Panc1 (cell line): ENCODE results near the gene CCDC57. TPM values are rescaled to one million over a fixed set of nuclear protein-coding genes. Genes with fewer than 3 reads are reported as not detected.
"Not testable (repeated sequence)": the region's sequence is repeated elsewhere in the genome, so short reads cannot be mapped to it uniquely, and the experiment has no call there.

Experiments used
- ATAC-seq: fragments of 200-7000 bp; cut with Tn5 transposase; 2 replicates; pipeline ENCODE4 v1.9.1; 2020; ENCODE audit warnings: mild to moderate bottlenecking, moderate library complexity
- BruUV-seq: library from RNA; stranded (reverse); fragments of 400-500 nt; replicated peaks from 2 replicates; lab custom pipeline; 2021; lab: Mats Ljungman, UMichigan
- CTCF ChIA-PET: fragments of 300-600 bp; sonication (Branson Sonifier 250); formaldehyde crosslinking; loops from one replicate; lab custom pipeline; 2022; ENCODE audit warnings: antibody characterized with exemption; lab: Charles Lee
- POLR2A ChIA-PET: fragments of 300-600 bp; sonication (Branson Sonifier 250); formaldehyde crosslinking; loops from one replicate; lab custom pipeline; 2022; ENCODE audit warnings: antibody characterized with exemption; lab: Charles Lee
- DNase-seq: peaks from one replicate; pipeline ENCODE4 v3.0.0-alpha.2; 2010; ENCODE audit warnings: low read depth, low spot score
- H3K27ac ChIP-seq: 2 replicates; pipeline ENCODE4 v1.5.1; 2011; ENCODE audit warnings: mild to moderate bottlenecking, low read length, inconsistent platforms
- H3K27me3 ChIP-seq: fragments of 200-500 bp; sonication (Bioruptor generic); 2 replicates; pipeline ENCODE4 v1.6.0; 2014; ENCODE audit warnings: low read length, inconsistent platforms; ENCODE audit not compliant: control insufficient read depth, insufficient read depth
- H3K36me3 ChIP-seq: fragments of 200-500 bp; sonication (Bioruptor generic); 2 replicates; pipeline ENCODE4 v1.5.1; 2014; ENCODE audit warnings: inconsistent platforms, mild to moderate bottlenecking, low read length, moderate library complexity; ENCODE audit not compliant: control insufficient read depth, insufficient read depth
- H3K4me1 ChIP-seq: 2 replicates; pipeline ENCODE4 v1.5.1; 2011; ENCODE audit warnings: inconsistent platforms, mild to moderate bottlenecking, low read length, moderate library complexity; ENCODE audit not compliant: control insufficient read depth, insufficient read depth
- H3K4me3 ChIP-seq, 2 experiments: 2 replicates each; pipeline ENCODE4 v1.5.1; 2011 to 2012; ENCODE audit warnings: low read depth in 2 of 2, low read length in 2 of 2, mild to moderate bottlenecking in 2 of 2, inconsistent platforms in 1 of 2, moderate library complexity in 1 of 2
- H3K9me3 ChIP-seq: fragments of 200-500 bp; sonication (Bioruptor generic); 2 replicates; pipeline ENCODE4 v1.5.1; 2014; ENCODE audit warnings: low read depth, mild to moderate bottlenecking, inconsistent platforms, low read length, moderate library complexity; ENCODE audit not compliant: control insufficient read depth, insufficient read depth
- CTCF ChIP-seq: fragments of 450-650 bp; IDR thresholded peaks from 2 replicates; pipeline ENCODE4 v1.5.1; 2017; ENCODE audit warnings: mild to moderate bottlenecking
- POLR2AphosphoS5 ChIP-seq: IDR thresholded peaks from 2 replicates; pipeline ENCODE4 v1.6.1; 2012; ENCODE audit warnings: mild to moderate bottlenecking, low read depth, low read length, moderate library complexity
- SIN3A ChIP-seq: IDR thresholded peaks from 2 replicates; pipeline ENCODE4 v1.6.1; 2012; ENCODE audit warnings: low read depth, mild to moderate bottlenecking, low read length, moderate library complexity, borderline replicate concordance; ENCODE audit not compliant: insufficient read depth
- TCF7L2 ChIP-seq: IDR thresholded peaks from 2 replicates; pipeline ENCODE4 v1.6.1; 2011; ENCODE audit warnings: mild to moderate bottlenecking, low read depth, low read length, inconsistent platforms
- in situ Hi-C: cut with HindIII; loops from 2 replicates; pipeline ENCODE4 v1.10.0; 2016; ENCODE audit warnings: low sequenced_read_pairs, low pct_unique_long_range_greater_than_20kb
- intact Hi-C: fragments of 100-400 bp; cut with micrococcal nuclease; formaldehyde crosslinking; loops from one replicate; pipeline ENCODE4 v1.10.0; 2022; ENCODE audit not compliant: unreplicated experiment
- total RNA-seq: library from RNA; stranded (reverse); gene quantifications from one replicate; pipeline ENCODE4 v1.2.1, GENCODE V29; 2021; ENCODE audit not compliant: unreplicated experiment
- TF ChIP-seq, protein P1 (sequence below), 2 experiments: IDR thresholded peaks; 2 replicates each; pipeline ENCODE4 v1.6.1; 2011 to 2012; ENCODE audit warnings: low read depth in 2 of 2, control low read depth in 1 of 2, low read length in 1 of 2, mild to moderate bottlenecking in 1 of 2, moderate library complexity in 1 of 2; ENCODE audit not compliant: insufficient read depth in 1 of 2

CCDC57 gene
- total RNA-seq, 1 experiment from 2014 or later, result 63.6 TPM

DNA sequence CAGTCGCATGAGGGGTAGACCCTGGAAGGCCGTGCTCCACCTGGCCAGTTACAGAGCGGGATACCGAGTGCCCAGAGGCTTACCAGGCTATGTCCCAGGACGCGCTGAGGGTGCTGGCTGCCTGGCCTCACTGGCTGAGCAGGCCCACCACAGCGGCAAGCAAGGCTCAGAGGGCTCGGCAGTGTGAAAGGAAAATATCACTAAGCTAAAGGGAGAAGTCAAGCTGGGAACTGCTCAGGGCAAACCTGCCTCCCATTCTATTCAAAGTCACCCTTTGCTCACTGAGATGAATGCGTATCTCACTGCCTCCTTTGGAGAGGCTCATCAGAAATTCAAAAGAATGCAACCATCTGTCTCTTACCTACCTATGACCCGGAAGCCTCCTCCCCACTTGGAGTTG lies 37.4 kb downstream of the CCDC57 start:
- CTCF ChIA-PET, result no interaction called here
- H3K4me3 ChIP-seq, result no peak overlapping the region
- POLR2A ChIA-PET, result no interaction called here
- in situ Hi-C loops, result no loop called here
- no peak for DNase-seq
- H3K27me3 ChIP-seq, result no peaks in the 10 kb centered on the region
- intact Hi-C loops, result no loop called here
- H3K9me3 ChIP-seq, result no peaks in the 10 kb centered on the region
- TF ChIP-seq SIN3A, result no peak
- TF ChIP-seq TCF7L2, result no peak
- TF ChIP-seq CTCF, result no peak
- TF ChIP-seq POLR2AphosphoS5, result no peak
- TF ChIP-seq, protein P1, sequence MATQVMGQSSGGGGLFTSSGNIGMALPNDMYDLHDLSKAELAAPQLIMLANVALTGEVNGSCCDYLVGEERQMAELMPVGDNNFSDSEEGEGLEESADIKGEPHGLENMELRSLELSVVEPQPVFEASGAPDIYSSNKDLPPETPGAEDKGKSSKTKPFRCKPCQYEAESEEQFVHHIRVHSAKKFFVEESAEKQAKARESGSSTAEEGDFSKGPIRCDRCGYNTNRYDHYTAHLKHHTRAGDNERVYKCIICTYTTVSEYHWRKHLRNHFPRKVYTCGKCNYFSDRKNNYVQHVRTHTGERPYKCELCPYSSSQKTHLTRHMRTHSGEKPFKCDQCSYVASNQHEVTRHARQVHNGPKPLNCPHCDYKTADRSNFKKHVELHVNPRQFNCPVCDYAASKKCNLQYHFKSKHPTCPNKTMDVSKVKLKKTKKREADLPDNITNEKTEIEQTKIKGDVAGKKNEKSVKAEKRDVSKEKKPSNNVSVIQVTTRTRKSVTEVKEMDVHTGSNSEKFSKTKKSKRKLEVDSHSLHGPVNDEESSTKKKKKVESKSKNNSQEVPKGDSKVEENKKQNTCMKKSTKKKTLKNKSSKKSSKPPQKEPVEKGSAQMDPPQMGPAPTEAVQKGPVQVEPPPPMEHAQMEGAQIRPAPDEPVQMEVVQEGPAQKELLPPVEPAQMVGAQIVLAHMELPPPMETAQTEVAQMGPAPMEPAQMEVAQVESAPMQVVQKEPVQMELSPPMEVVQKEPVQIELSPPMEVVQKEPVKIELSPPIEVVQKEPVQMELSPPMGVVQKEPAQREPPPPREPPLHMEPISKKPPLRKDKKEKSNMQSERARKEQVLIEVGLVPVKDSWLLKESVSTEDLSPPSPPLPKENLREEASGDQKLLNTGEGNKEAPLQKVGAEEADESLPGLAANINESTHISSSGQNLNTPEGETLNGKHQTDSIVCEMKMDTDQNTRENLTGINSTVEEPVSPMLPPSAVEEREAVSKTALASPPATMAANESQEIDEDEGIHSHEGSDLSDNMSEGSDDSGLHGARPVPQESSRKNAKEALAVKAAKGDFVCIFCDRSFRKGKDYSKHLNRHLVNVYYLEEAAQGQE (IDR thresholded peaks at IDR 0.05; ENCODE audit: insufficient read depth in 1 of 2, low read depth in 2 of 2, low read length in 1 of 2), result no peak
- ATAC-seq, result no peak
- no TSS peak for BruUV-seq
- no peaks in the 10 kb centered on the region for H3K4me1 ChIP-seq
- H3K27ac ChIP-seq, result no peak overlapping the region
- peaks cover 3% of the 10 kb centered on the region for H3K36me3 ChIP-seq

DNA sequence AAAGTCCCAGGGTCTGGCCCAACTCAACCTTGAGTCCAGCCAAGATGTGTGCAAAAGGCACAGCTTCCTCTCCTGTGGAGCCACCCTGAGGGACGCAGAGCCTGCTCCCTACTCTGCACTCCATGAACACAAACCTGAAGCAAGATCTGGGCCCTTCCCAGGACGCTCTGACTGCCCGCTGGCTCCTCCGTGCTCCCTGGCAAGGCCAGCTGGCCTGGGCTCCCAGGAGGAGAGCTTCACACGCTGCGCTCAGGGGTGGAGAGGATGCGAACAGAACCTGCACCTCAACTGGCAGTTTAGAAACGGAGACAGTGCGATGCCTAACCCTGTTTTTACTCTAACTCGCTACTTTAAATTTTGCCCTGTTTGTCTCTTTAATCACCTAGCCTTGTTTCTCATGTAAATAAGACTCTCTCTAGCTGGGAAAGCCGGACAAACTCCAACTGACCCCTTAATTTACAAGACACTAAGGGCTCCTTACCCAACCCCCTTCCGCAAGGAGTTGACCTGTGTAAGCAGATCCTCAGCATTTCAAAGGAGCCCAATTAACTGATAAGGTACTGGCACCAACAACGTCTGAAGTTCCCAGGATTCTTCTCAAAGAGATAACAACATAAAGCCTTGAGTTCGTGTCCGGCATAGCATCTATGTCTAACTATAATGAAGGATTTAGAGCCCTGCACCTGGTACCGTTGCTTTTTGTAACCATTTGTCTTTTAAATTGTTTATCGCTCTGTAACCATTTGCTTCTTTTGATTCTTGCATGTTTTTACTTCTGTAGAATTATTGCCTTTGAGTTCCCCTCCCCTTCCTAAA lies 38.4 kb downstream of the CCDC57 start:
- H3K27me3 ChIP-seq, in situ Hi-C loops, H3K36me3 ChIP-seq, intact Hi-C loops, H3K9me3 ChIP-seq, H3K27ac ChIP-seq, H3K4me3 ChIP-seq, DNase-seq, POLR2A ChIA-PET, CTCF ChIA-PET, H3K4me1 ChIP-seq: not testable (repeated sequence)
- 0 out of 2 replicates have a peak, but pooled peaks have one; percentile 25 for ATAC-seq
- BruUV-seq, result TSS peak; percentile 55
